ENCODE results near the gene NDUFAF5. TPM values are rescaled to one million over a fixed set of nuclear protein-coding genes. Genes with fewer than 3 reads are reported as not detected.

NDUFAF5 gene
- total and polyA plus RNA-seq, 2 experiments from 2014 or later, result 16.6 to 21.3 TPM

GRCh38 chr20:13870170-13870748 is 85.4 kb downstream of the NDUFAF5 start:
- Histone ChIP-seq H3K4me3 (no peak overlapping the region), H3K4me1 (ENCODE audit: insufficient read depth) (peaks cover 7% of the 10 kb centered on the region), H3K9me3 (ENCODE audit: low read depth) (no peaks in the 10 kb centered on the region), H3K9me2 (replicated peaks; ENCODE audit: insufficient read depth) (no peaks in the 10 kb centered on the region), H4K20me1 (ENCODE audit: insufficient read depth, poor library complexity, severe bottlenecking) (no peaks in the 10 kb centered on the region), H3K27ac (no peak overlapping the region), H3K4me2 (no peak overlapping the region), H3K79me2 (no peaks in the 10 kb centered on the region), H3K36me3 (replicated peaks; ENCODE audit: insufficient read depth, low read depth) (no peaks in the 10 kb centered on the region), H2AFZ (no peak overlapping the region), H3K27me3 (no peaks in the 10 kb centered on the region)
- DNase-seq (ENCODE audit: low spot score), result no peak
- 84% methylated on average over 4 of the region's 4 CpGs for WGBS (ENCODE audit: low lambda C conversion rate, missing lambda C conversion rate)
- TF ChIP-seq EZH2phosphoT487 (IDR thresholded peaks at IDR 0.05; ENCODE audit: low read depth, severe bottlenecking, unreplicated experiment), result no peak
- no peak for TF ChIP-seq EZH2 (IDR thresholded peaks at IDR 0.05; ENCODE audit: borderline replicate concordance)

Other genes with a start within 250 kb of the NDUFAF5 start
- gene TASP1, start 146.1 kb upstream of the NDUFAF5 start, total RNA-seq, result 10.1 and 11.1 TPM in 2 replicates
- 12.9 and 13.7 TPM in 2 replicates for gene TASP1, start 146.1 kb upstream of the NDUFAF5 start, polyA plus RNA-seq
- gene ESF1, start 109 bp upstream of the NDUFAF5 start, total RNA-seq, result 9.3 and 11.8 TPM in 2 replicates
- 6.8 and 8.7 TPM in 2 replicates for gene ESF1, start 109 bp upstream of the NDUFAF5 start, polyA plus RNA-seq
- not detected in 2 replicates for gene SEL1L2, start 205.6 kb downstream of the NDUFAF5 start, total RNA-seq
- not detected in 2 replicates for gene SEL1L2, start 205.6 kb downstream of the NDUFAF5 start, polyA plus RNA-seq
- 3.1 and 4.8 TPM in 2 replicates for gene MACROD2, start 210.5 kb downstream of the NDUFAF5 start, total RNA-seq
- gene MACROD2, start 210.5 kb downstream of the NDUFAF5 start, polyA plus RNA-seq, result 2.4 and 4.9 TPM in 2 replicates

All from hepatocyte (in vitro differentiated cells).